ENCODE results near the gene NAIF1.

The NAIF1 gene

GRCh38 chr9:128099932-128100491 lies 32.9 kb upstream of the NAIF1 start:
- FAIRE-seq (no peak), DNase-seq (ENCODE audit: insufficient read length, low spot score) (no peak)
- TF ChIP-seq CTCF (IDR thresholded peaks at IDR 0.05; ENCODE audit: insufficient read depth, missing control alignments) = no peak

- DNase-seq (ENCODE audit: insufficient read length, low spot score) (no peak), FAIRE-seq (no peak)
- TF ChIP-seq CTCF (IDR thresholded peaks at IDR 0.05; ENCODE audit: insufficient read depth, missing control alignments) = no peak
These were observed 32.3 kb upstream of the NAIF1 start for GRCh38 chr9:128099231-128099931.

GRCh38 chr9:128098297-128099230 lies 31.4 kb upstream of the NAIF1 start:
- FAIRE-seq = no peak
- no peak for TF ChIP-seq CTCF (IDR thresholded peaks at IDR 0.05; ENCODE audit: insufficient read depth, missing control alignments)
- no peak for DNase-seq (ENCODE audit: insufficient read length, low spot score)

- TF ChIP-seq CTCF (IDR thresholded peaks at IDR 0.05; ENCODE audit: insufficient read depth, missing control alignments) = no peak
- DNase-seq (ENCODE audit: insufficient read length, low spot score) = peak; percentile 5
- FAIRE-seq = no peak
These were observed 30.6 kb upstream of the NAIF1 start for GRCh38 chr9:128097543-128098296.

- DNase-seq (ENCODE audit: insufficient read length, low spot score) (peak; percentile 66), FAIRE-seq (no peak)
- TF ChIP-seq CTCF (IDR thresholded peaks at IDR 0.05; ENCODE audit: insufficient read depth, missing control alignments) = no peak
These were observed 29.8 kb upstream of the NAIF1 start for GRCh38 chr9:128096616-128097536.

GRCh38 chr9:128094950-128095544 lies 27.9 kb upstream of the NAIF1 start:
- FAIRE-seq (no peak), DNase-seq (ENCODE audit: insufficient read length, low spot score) (no peak)
- no peak for TF ChIP-seq CTCF (IDR thresholded peaks at IDR 0.05; ENCODE audit: insufficient read depth, missing control alignments)

Measured in D721Med (cell line).